ENCODE measurements around the gene ABHD1. TPM values are rescaled to one million over a fixed set of nuclear protein-coding genes. Genes with fewer than 3 reads are reported as not detected.

Gene ABHD1
- polyA plus RNA-seq, 1 donor from 2014 or later, result not detected

GRCh38 chr2:27143285-27143684, 19.7 kb downstream of the ABHD1 start:
- Histone ChIP-seq H3K9ac (ENCODE audit: low read length) (no peak overlapping the region), H3F3A (ENCODE audit: insufficient read depth, low read length, poor library complexity, severe bottlenecking) (no peaks in the 10 kb centered on the region), H3K4me3 (ENCODE audit: low read length) (no peak overlapping the region), H4K20me1 (ENCODE audit: insufficient read depth) (no peaks in the 10 kb centered on the region), H3K79me2 (replicated peaks; ENCODE audit: insufficient read depth, low read length) (no peaks in the 10 kb centered on the region), H3K9me2 (ENCODE audit: insufficient read depth, low read length) (no peaks in the 10 kb centered on the region), H3K9me3 (ENCODE audit: low read length) (no peaks in the 10 kb centered on the region), H3K27me3 (ENCODE audit: insufficient read depth, low read depth, low read length) (no peaks in the 10 kb centered on the region), H3K36me3 (ENCODE audit: insufficient read depth, low read length) (no peaks in the 10 kb centered on the region), H2AFZ (ENCODE audit: low read depth, low read length) (no peak overlapping the region), H3K4me2 (ENCODE audit: low read length) (no peak overlapping the region), H3K27ac (ENCODE audit: low read length) (no peak overlapping the region)
- TF ChIP-seq CTCF (IDR thresholded peaks at IDR 0.05; ENCODE audit: poor library complexity, severe bottlenecking), result no peak
- TF ChIP-seq MXI1 (conservative IDR thresholded peaks at IDR 0.05; ENCODE audit: poor library complexity, severe bottlenecking), result no peak
- TF ChIP-seq POLR2AphosphoS5 (IDR thresholded peaks at IDR 0.05), result no peak
- TF ChIP-seq EZH2 (IDR thresholded peaks at IDR 0.05; ENCODE audit: borderline replicate concordance, insufficient read depth, low read length, poor library complexity, severe bottlenecking), result no peak
- TF ChIP-seq RAD21 (conservative IDR thresholded peaks at IDR 0.05), result no peak
- TF ChIP-seq TAF1 (IDR thresholded peaks at IDR 0.05; ENCODE audit: low read depth), result no peak
- no peak for TF ChIP-seq SMC3 (conservative IDR thresholded peaks at IDR 0.05; ENCODE audit: poor library complexity)
- TF ChIP-seq REST (IDR thresholded peaks at IDR 0.05; ENCODE audit: borderline replicate concordance), result no peak
- no peak for TF ChIP-seq EP300 (conservative IDR thresholded peaks at IDR 0.05; ENCODE audit: poor library complexity, severe bottlenecking)

GRCh38 chr2:27145682-27146081, 22.1 kb downstream of the ABHD1 start:
- Histone ChIP-seq H3K9me2 (ENCODE audit: insufficient read depth, low read length) (no peaks in the 10 kb centered on the region), H4K20me1 (ENCODE audit: insufficient read depth) (no peaks in the 10 kb centered on the region), H3K4me2 (ENCODE audit: low read length) (no peak overlapping the region), H3F3A (ENCODE audit: insufficient read depth, low read length, poor library complexity, severe bottlenecking) (no peaks in the 10 kb centered on the region), H3K36me3 (ENCODE audit: insufficient read depth, low read length) (no peaks in the 10 kb centered on the region), H3K27ac (ENCODE audit: low read length) (no peak overlapping the region), H2AFZ (ENCODE audit: low read depth, low read length) (no peak overlapping the region), H3K4me3 (ENCODE audit: low read length) (no peak overlapping the region), H3K9me3 (ENCODE audit: low read length) (no peaks in the 10 kb centered on the region), H3K79me2 (replicated peaks; ENCODE audit: insufficient read depth, low read length) (no peaks in the 10 kb centered on the region), H3K9ac (ENCODE audit: low read length) (no peak overlapping the region), H3K27me3 (ENCODE audit: insufficient read depth, low read depth, low read length) (no peaks in the 10 kb centered on the region)
- TF ChIP-seq EZH2 (IDR thresholded peaks at IDR 0.05; ENCODE audit: borderline replicate concordance, insufficient read depth, low read length, poor library complexity, severe bottlenecking) (no peak), SMC3 (conservative IDR thresholded peaks at IDR 0.05; ENCODE audit: poor library complexity) (no peak), CTCF (IDR thresholded peaks at IDR 0.05; ENCODE audit: poor library complexity, severe bottlenecking) (no peak), RAD21 (conservative IDR thresholded peaks at IDR 0.05) (no peak), REST (IDR thresholded peaks at IDR 0.05; ENCODE audit: borderline replicate concordance) (no peak), TAF1 (IDR thresholded peaks at IDR 0.05; ENCODE audit: low read depth) (no peak), MXI1 (conservative IDR thresholded peaks at IDR 0.05; ENCODE audit: poor library complexity, severe bottlenecking) (no peak), EP300 (conservative IDR thresholded peaks at IDR 0.05; ENCODE audit: poor library complexity, severe bottlenecking) (no peak), POLR2AphosphoS5 (IDR thresholded peaks at IDR 0.05) (no peak)

All from neural cell (in vitro differentiated cells).